Testis (tissue), 2 donors: Measurements from ENCODE around the gene OR5D13.

Experiments used
- POLR2A ChIP-seq: fragments of 450-650 bp; IDR thresholded peaks from one replicate; pipeline ENCODE4 v1.6.1; 2017; ENCODE audit warnings: antibody characterized with exemption, mild to moderate bottlenecking, moderate library complexity
- TF ChIP-seq, protein P1 (sequence below), 3 experiments: fragments of 450-650 bp in 2 of 3; fragments of 200-600 bp in 1 of 3; sonication (generic) in 1 of 3; IDR thresholded peaks; one replicate each; pipeline ENCODE4 v1.5.1; 2016 to 2019; ENCODE audit warnings: antibody characterized with exemption in 3 of 3, mild to moderate bottlenecking in 2 of 3, moderate library complexity in 1 of 3

DNA sequence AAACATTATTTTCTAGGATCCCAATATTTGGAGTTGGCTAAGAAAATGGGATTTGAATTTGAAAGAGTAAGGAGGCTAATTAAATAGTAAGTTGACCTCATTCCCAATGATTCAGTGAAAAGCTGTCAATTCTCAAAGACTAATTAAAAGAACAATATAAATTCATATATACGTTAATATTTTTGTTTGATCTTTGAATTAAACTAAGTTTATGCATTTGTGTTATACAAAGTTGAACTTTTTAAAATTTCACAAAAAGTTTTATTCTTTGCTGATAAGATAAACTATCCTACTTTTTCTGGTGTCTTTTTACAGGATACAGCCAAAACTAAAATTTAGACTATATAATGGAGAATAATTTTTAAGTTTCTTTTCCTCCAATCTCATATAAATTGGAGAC, 37.8 kb downstream of the OR5D13 start, which contains the start of gene OR5L1:
- no peak for TF ChIP-seq POLR2A
- TF ChIP-seq, protein P1, sequence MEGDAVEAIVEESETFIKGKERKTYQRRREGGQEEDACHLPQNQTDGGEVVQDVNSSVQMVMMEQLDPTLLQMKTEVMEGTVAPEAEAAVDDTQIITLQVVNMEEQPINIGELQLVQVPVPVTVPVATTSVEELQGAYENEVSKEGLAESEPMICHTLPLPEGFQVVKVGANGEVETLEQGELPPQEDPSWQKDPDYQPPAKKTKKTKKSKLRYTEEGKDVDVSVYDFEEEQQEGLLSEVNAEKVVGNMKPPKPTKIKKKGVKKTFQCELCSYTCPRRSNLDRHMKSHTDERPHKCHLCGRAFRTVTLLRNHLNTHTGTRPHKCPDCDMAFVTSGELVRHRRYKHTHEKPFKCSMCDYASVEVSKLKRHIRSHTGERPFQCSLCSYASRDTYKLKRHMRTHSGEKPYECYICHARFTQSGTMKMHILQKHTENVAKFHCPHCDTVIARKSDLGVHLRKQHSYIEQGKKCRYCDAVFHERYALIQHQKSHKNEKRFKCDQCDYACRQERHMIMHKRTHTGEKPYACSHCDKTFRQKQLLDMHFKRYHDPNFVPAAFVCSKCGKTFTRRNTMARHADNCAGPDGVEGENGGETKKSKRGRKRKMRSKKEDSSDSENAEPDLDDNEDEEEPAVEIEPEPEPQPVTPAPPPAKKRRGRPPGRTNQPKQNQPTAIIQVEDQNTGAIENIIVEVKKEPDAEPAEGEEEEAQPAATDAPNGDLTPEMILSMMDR (IDR thresholded peaks at IDR 0.05), result no peak
